ENCODE data around the gene SLC12A7.

The SLC12A7 gene

GRCh38 chr5:1009359-1010180 is 102.3 kb downstream of the SLC12A7 start:
- Histone ChIP-seq H3K27me3 (peaks cover 81% of the 10 kb centered on the region), H3K9me3 (no peaks in the 10 kb centered on the region), H3K27ac (no peak overlapping the region), H3K4me3 (ENCODE audit: low read depth in 1 of 2, low read length in 1 of 2) (no peak overlapping the region), H3K36me3 (no peaks in the 10 kb centered on the region), H3K4me1 (ENCODE audit: control insufficient read depth in 1 of 2, insufficient read depth in 1 of 2, low read depth in 1 of 2, low read length in 1 of 2) (no peaks in the 10 kb centered on the region)
- TF ChIP-seq CTCF (IDR thresholded peaks at IDR 0.05), result no peak

GRCh38 chr5:1008451-1009358 is 103.2 kb downstream of the SLC12A7 start, which contains the start of gene NKD2:
TSS of gene NKD2 (plus strand) at chr5:1008802. CDS start at chr5:1009058, 256 bp downstream.
- H3K27ac ChIP-seq, result no peak within 1 kb of the TSS
- no peaks in the 10 kb centered on the region for H3K36me3 ChIP-seq
- peaks cover 90% of the 10 kb centered on the region for H3K27me3 ChIP-seq
- TF ChIP-seq CTCF (IDR thresholded peaks at IDR 0.05), result no peak
- no peaks in the 10 kb centered on the region for H3K9me3 ChIP-seq
- no peak within 1 kb of the TSS for H3K4me3 ChIP-seq (ENCODE audit: low read depth in 1 of 2, low read length in 1 of 2)
- H3K4me1 ChIP-seq (ENCODE audit: control insufficient read depth in 1 of 2, insufficient read depth in 1 of 2, low read depth in 1 of 2, low read length in 1 of 2), result no peaks in the 10 kb centered on the region

GRCh38 chr5:1007681-1008450 is 104.0 kb downstream of the SLC12A7 start:
- Histone ChIP-seq H3K36me3 (no peaks in the 10 kb centered on the region), H3K4me3 (ENCODE audit: low read depth in 1 of 2, low read length in 1 of 2) (no peak overlapping the region), H3K27ac (no peak overlapping the region), H3K27me3 (peaks cover 99% of the 10 kb centered on the region), H3K4me1 (ENCODE audit: control insufficient read depth in 1 of 2, insufficient read depth in 1 of 2, low read depth in 1 of 2, low read length in 1 of 2) (no peaks in the 10 kb centered on the region), H3K9me3 (no peaks in the 10 kb centered on the region)
- no peak for TF ChIP-seq CTCF (IDR thresholded peaks at IDR 0.05)

GRCh38 chr5:1007221-1007680 is 104.6 kb downstream of the SLC12A7 start:
- no peaks in the 10 kb centered on the region for H3K4me1 ChIP-seq (ENCODE audit: control insufficient read depth in 1 of 2, insufficient read depth in 1 of 2, low read depth in 1 of 2, low read length in 1 of 2)
- no peaks in the 10 kb centered on the region for H3K36me3 ChIP-seq
- H3K27ac ChIP-seq, result no peak overlapping the region
- H3K9me3 ChIP-seq, result no peaks in the 10 kb centered on the region
- no peak for TF ChIP-seq CTCF (IDR thresholded peaks at IDR 0.05)
- peaks cover 100% of the 10 kb centered on the region for H3K27me3 ChIP-seq
- H3K4me3 ChIP-seq (ENCODE audit: low read depth in 1 of 2, low read length in 1 of 2), result no peak overlapping the region

GRCh38 chr5:1006656-1007071 is 105.2 kb downstream of the SLC12A7 start:
- Histone ChIP-seq H3K9me3 (no peaks in the 10 kb centered on the region), H3K4me1 (ENCODE audit: control insufficient read depth in 1 of 2, insufficient read depth in 1 of 2, low read depth in 1 of 2, low read length in 1 of 2) (no peaks in the 10 kb centered on the region), H3K4me3 (ENCODE audit: low read depth in 1 of 2, low read length in 1 of 2) (no peak overlapping the region), H3K27me3 (peaks cover 100% of the 10 kb centered on the region), H3K36me3 (no peaks in the 10 kb centered on the region), H3K27ac (no peak overlapping the region)
- TF ChIP-seq CTCF (IDR thresholded peaks at IDR 0.05), result no peak
